ENCODE data around the gene HTT-AS.

DNA sequence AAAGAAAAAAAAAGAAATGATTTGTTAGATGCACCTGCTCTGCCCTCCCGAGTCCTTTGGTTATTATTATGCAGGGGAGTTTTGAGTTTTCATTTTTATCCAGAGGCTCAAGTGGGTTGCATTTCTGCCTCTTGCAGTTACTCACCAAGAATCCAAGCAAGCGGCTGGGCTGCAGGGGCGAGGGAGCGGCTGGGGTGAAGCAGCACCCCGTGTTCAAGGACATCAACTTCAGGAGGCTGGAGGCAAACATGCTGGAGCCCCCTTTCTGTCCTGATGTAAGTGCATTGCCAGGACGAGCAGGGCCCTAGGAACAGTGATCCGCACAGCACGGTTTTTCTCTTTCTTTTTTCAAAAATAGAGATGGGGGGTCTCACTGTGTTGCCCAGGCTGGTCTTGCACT is 39.1 kb downstream of the HTT-AS start:
- TF ChIP-seq, protein P1, sequence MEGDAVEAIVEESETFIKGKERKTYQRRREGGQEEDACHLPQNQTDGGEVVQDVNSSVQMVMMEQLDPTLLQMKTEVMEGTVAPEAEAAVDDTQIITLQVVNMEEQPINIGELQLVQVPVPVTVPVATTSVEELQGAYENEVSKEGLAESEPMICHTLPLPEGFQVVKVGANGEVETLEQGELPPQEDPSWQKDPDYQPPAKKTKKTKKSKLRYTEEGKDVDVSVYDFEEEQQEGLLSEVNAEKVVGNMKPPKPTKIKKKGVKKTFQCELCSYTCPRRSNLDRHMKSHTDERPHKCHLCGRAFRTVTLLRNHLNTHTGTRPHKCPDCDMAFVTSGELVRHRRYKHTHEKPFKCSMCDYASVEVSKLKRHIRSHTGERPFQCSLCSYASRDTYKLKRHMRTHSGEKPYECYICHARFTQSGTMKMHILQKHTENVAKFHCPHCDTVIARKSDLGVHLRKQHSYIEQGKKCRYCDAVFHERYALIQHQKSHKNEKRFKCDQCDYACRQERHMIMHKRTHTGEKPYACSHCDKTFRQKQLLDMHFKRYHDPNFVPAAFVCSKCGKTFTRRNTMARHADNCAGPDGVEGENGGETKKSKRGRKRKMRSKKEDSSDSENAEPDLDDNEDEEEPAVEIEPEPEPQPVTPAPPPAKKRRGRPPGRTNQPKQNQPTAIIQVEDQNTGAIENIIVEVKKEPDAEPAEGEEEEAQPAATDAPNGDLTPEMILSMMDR (IDR thresholded peaks at IDR 0.05; ENCODE audit: poor library complexity) = no peak
- TF ChIP-seq EZH2 (IDR thresholded peaks at IDR 0.05; ENCODE audit: borderline replicate concordance) = no peak

All from hepatocyte (in vitro differentiated cells).